Measurements from ENCODE around the gene SPTBN1. TPM values are rescaled to one million over a fixed set of nuclear protein-coding genes. Genes with fewer than 3 reads are reported as not detected.

The SPTBN1 gene
- total and polyA plus RNA-seq, 2 of the 13 experiments (the other 11 are each of a cell fraction or from before 2014, with no cell fraction given), result 123 to 299 TPM

DNA sequence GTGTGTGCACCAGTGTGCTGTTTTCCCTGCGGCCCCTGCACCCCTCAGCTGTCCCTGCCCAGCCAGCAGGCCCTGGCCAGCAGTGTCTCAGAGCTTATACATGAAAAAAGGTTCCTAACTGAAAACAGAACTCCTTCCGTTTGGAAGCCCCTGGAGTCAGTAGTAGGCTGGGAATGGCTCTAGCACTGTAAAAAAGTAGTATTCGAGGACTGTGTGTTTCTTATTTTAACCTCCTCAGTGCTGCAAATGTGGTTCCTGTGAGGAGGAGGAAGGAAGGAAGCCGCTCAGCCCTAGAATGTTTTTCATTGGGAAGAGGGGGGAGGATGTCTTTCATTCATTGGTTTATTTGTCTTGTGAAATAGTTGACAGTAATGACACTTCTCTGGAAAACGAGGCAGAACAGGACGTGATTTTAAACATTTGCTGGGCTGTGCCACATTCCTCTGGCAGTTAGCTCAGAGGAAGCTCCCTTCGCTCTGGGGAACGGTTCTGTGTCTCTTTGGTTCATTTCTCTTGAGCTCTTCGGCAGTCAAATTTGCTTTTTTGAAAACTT lies 103.5 kb downstream of the SPTBN1 start (continued):
- TF ChIP-seq, protein P1, sequence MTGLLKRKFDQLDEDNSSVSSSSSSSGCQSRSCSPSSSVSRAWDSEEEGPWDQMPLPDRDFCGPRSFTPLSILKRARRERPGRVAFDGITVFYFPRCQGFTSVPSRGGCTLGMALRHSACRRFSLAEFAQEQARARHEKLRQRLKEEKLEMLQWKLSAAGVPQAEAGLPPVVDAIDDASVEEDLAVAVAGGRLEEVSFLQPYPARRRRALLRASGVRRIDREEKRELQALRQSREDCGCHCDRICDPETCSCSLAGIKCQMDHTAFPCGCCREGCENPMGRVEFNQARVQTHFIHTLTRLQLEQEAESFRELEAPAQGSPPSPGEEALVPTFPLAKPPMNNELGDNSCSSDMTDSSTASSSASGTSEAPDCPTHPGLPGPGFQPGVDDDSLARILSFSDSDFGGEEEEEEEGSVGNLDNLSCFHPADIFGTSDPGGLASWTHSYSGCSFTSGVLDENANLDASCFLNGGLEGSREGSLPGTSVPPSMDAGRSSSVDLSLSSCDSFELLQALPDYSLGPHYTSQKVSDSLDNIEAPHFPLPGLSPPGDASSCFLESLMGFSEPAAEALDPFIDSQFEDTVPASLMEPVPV (CRISPR knock-in tag; IDR thresholded peaks at IDR 0.05), result no peak
- TF ChIP-seq ZNF672 (CRISPR knock-in tag; IDR thresholded peaks at IDR 0.05), result no peak
- TF ChIP-seq, protein P2, sequence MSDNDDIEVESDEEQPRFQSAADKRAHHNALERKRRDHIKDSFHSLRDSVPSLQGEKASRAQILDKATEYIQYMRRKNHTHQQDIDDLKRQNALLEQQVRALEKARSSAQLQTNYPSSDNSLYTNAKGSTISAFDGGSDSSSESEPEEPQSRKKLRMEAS (IDR thresholded peaks at IDR 0.05), result peak; percentile 57
- TF ChIP-seq, protein P3, sequence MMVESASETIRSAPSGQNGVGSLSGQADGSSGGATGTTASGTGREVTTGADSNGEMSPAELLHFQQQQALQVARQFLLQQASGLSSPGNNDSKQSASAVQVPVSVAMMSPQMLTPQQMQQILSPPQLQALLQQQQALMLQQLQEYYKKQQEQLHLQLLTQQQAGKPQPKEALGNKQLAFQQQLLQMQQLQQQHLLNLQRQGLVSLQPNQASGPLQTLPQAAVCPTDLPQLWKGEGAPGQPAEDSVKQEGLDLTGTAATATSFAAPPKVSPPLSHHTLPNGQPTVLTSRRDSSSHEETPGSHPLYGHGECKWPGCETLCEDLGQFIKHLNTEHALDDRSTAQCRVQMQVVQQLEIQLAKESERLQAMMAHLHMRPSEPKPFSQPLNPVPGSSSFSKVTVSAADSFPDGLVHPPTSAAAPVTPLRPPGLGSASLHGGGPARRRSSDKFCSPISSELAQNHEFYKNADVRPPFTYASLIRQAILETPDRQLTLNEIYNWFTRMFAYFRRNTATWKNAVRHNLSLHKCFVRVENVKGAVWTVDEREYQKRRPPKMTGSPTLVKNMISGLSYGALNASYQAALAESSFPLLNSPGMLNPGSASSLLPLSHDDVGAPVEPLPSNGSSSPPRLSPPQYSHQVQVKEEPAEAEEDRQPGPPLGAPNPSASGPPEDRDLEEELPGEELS (CRISPR knock-in tag; IDR thresholded peaks at IDR 0.05), result no peak; the same call in 1 of the 2 replicates
- no peak for TF ChIP-seq LCORL (IDR thresholded peaks at IDR 0.05)
- TF ChIP-seq LCORL (CRISPR knock-in tag; IDR thresholded peaks at IDR 0.05), result 0 out of 2 replicates have a peak, but pooled peaks have one; percentile 21
- no peak for TF ChIP-seq ZNF7 (CRISPR knock-in tag; IDR thresholded peaks at IDR 0.05)
- no peak for TF ChIP-seq ZNF20 (CRISPR knock-in tag; IDR thresholded peaks at IDR 0.05)
- no peak for TF ChIP-seq MAZ (IDR thresholded peaks at IDR 0.05; ENCODE audit: borderline replicate concordance, low read depth, low read length)
- peak; percentile 54; the same call in 1 of the 2 replicates for TF ChIP-seq MAZ (CRISPR knock-in tag; IDR thresholded peaks at IDR 0.05; ENCODE audit: low read depth)
- peak; percentile 64 for TF ChIP-seq TAF1 (CRISPR knock-in tag; IDR thresholded peaks at IDR 0.05)
- TF ChIP-seq POLR2A (IDR thresholded peaks at IDR 0.05; ENCODE audit: insufficient read depth in 1 of 2, low read depth in 2 of 2, low read length in 2 of 2), result peak; percentile 43 to 68; a peak in 3 of 4 replicates
- TF ChIP-seq KLF16 (CRISPR knock-in tag; IDR thresholded peaks at IDR 0.05), result 0 out of 4 replicates have a peak, but pooled peaks of 1 of the 2 experiments have one; percentile 42
- 0 out of 2 replicates have a peak, but pooled peaks have one; percentile 19 for TF ChIP-seq TCF7 (IDR thresholded peaks at IDR 0.05; ENCODE audit: low read depth)
- TF ChIP-seq ZFP90 (CRISPR knock-in tag; IDR thresholded peaks at IDR 0.05; ENCODE audit: borderline replicate concordance), result 0 out of 2 replicates have a peak, but pooled peaks have one; percentile 4
- TF ChIP-seq POGZ (CRISPR knock-in tag; IDR thresholded peaks at IDR 0.05), result 0 out of 2 replicates have a peak, but pooled peaks have one; percentile 3
- TF ChIP-seq CREM (IDR thresholded peaks at IDR 0.05), result peak; percentile 32; the same call in 1 of the 2 replicates
- TF ChIP-seq CREM (CRISPR knock-in tag; IDR thresholded peaks at IDR 0.05), result no peak
- TF ChIP-seq, protein P4, sequence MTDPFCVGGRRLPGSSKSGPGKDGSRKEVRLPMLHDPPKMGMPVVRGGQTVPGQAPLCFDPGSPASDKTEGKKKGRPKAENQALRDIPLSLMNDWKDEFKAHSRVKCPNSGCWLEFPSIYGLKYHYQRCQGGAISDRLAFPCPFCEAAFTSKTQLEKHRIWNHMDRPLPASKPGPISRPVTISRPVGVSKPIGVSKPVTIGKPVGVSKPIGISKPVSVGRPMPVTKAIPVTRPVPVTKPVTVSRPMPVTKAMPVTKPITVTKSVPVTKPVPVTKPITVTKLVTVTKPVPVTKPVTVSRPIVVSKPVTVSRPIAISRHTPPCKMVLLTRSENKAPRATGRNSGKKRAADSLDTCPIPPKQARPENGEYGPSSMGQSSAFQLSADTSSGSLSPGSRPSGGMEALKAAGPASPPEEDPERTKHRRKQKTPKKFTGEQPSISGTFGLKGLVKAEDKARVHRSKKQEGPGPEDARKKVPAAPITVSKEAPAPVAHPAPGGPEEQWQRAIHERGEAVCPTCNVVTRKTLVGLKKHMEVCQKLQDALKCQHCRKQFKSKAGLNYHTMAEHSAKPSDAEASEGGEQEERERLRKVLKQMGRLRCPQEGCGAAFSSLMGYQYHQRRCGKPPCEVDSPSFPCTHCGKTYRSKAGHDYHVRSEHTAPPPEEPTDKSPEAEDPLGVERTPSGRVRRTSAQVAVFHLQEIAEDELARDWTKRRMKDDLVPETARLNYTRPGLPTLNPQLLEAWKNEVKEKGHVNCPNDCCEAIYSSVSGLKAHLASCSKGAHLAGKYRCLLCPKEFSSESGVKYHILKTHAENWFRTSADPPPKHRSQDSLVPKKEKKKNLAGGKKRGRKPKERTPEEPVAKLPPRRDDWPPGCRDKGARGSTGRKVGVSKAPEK (CRISPR knock-in tag; IDR thresholded peaks at IDR 0.05; ENCODE audit: borderline replicate concordance), result peak; percentile 26; the same call in 1 of the 2 replicates
- TF ChIP-seq FOXK1 (CRISPR knock-in tag; IDR thresholded peaks at IDR 0.05; ENCODE audit: borderline replicate concordance, low read depth), result no peak
- TF ChIP-seq, protein P5, sequence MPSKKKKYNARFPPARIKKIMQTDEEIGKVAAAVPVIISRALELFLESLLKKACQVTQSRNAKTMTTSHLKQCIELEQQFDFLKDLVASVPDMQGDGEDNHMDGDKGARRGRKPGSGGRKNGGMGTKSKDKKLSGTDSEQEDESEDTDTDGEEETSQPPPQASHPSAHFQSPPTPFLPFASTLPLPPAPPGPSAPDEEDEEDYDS (CRISPR knock-in tag; IDR thresholded peaks at IDR 0.05), result peak; percentile 73
- TF ChIP-seq PAX8 (CRISPR knock-in tag; IDR thresholded peaks at IDR 0.05; ENCODE audit: borderline replicate concordance), result no peak
- peak; percentile 78 for TF ChIP-seq POLR2G (IDR thresholded peaks at IDR 0.05; ENCODE audit: low read depth, low read length)
